WTC11 (cell line): ENCODE measurements around the gene SLC38A3. TPM values are rescaled to one million over a fixed set of nuclear protein-coding genes. Genes with fewer than 3 reads are reported as not detected.

Experiments used
- ATAC-seq: fragments of 200-7000 bp; cut with Tn5 transposase; 2 replicates; pipeline ENCODE4 v1.10.0; 2021; ENCODE audit warnings: mild to moderate bottlenecking, moderate library complexity
- CTCF ChIA-PET: fragments of 300-600 bp; sonication (Branson Sonifier 250); formaldehyde crosslinking; loops from one replicate; lab custom pipeline; 2021; ENCODE audit warnings: antibody characterized with exemption; lab: Charles Lee
- POLR2A ChIA-PET: fragments of 350-600 bp; sonication (Branson Sonifier 250); formaldehyde crosslinking; loops from one replicate; lab custom pipeline; 2021; ENCODE audit warnings: antibody characterized with exemption; lab: Charles Lee
- DNase-seq: peaks from one replicate; pipeline ENCODE4 v3.0.0; 2021; ENCODE audit warnings: low spot score
- H3K27ac Mint-ChIP-seq: 2 replicates; pipeline ENCODE4 v1.8.0; 2021; ENCODE audit warnings: mixed read lengths
- H3K27me3 Mint-ChIP-seq: 2 replicates; pipeline ENCODE4 v1.8.0; 2021; ENCODE audit warnings: low read depth, mild to moderate bottlenecking, moderate library complexity, mixed read lengths
- H3K36me3 Mint-ChIP-seq: 2 replicates; pipeline ENCODE4 v1.8.0; 2021; ENCODE audit warnings: mixed read lengths
- H3K4me1 Mint-ChIP-seq: 2 replicates; pipeline ENCODE4 v1.8.0; 2022; ENCODE audit warnings: mixed read lengths
- H3K4me3 Mint-ChIP-seq: 2 replicates; pipeline ENCODE4 v1.8.0; 2021; ENCODE audit warnings: mild to moderate bottlenecking, moderate library complexity, mixed read lengths
- H3K9me3 Mint-ChIP-seq: 2 replicates; pipeline ENCODE4 v1.8.0; 2021; ENCODE audit warnings: mixed read lengths
- ATF6 ChIP-seq: sonication (generic); formaldehyde crosslinking; IDR thresholded peaks from 2 replicates; pipeline ENCODE4 v1.8.1; 2023; ENCODE audit warnings: mild to moderate bottlenecking, missing genetic modification reagents
- CREB1 ChIP-seq: sonication (generic); formaldehyde crosslinking; IDR thresholded peaks from 2 replicates; pipeline ENCODE4 v1.8.0; 2023; ENCODE audit warnings: mild to moderate bottlenecking, missing genetic modification reagents
- E2F1 ChIP-seq: sonication (generic); formaldehyde crosslinking; IDR thresholded peaks from 2 replicates; pipeline ENCODE4 v1.8.0; 2022; ENCODE audit warnings: mild to moderate bottlenecking, missing genetic modification reagents
- EMX1 ChIP-seq: fragments of 250-450 bp; sonication (Bioruptor Pico); IDR thresholded peaks from 2 replicates; pipeline ENCODE4 v1.8.0; 2021; ENCODE audit warnings: mild to moderate bottlenecking
- GTF2I ChIP-seq: fragments of 250-450 bp; sonication (Bioruptor Pico); conservative IDR thresholded peaks from 2 replicates; pipeline ENCODE4 v1.4.0; 2021; ENCODE audit warnings: mild to moderate bottlenecking
- HMGA2 ChIP-seq: fragments of 250-450 bp; sonication (Bioruptor Pico); IDR thresholded peaks from 2 replicates; pipeline ENCODE4 v1.4.0; 2021; ENCODE audit warnings: mild to moderate bottlenecking, moderate library complexity
- MYBL2 ChIP-seq: sonication (generic); formaldehyde crosslinking; IDR thresholded peaks from 2 replicates; pipeline ENCODE4 v1.8.1; 2023; ENCODE audit warnings: mild to moderate bottlenecking, moderate library complexity, missing genetic modification reagents
- SMAD3 ChIP-seq: sonication (generic); formaldehyde crosslinking; IDR thresholded peaks from 2 replicates; pipeline ENCODE4 v1.8.0; 2022; ENCODE audit warnings: missing genetic modification reagents, mild to moderate bottlenecking, borderline replicate concordance
- SOX15 ChIP-seq: fragments of 250-450 bp; sonication (Bioruptor Pico); IDR thresholded peaks from 2 replicates; pipeline ENCODE4 v1.9.0; 2021; ENCODE audit warnings: mild to moderate bottlenecking
- SP1 ChIP-seq: sonication (generic); formaldehyde crosslinking; conservative IDR thresholded peaks from 2 replicates; pipeline ENCODE4 v1.8.1; 2022; ENCODE audit warnings: missing genetic modification reagents
- TCF7 ChIP-seq: sonication (generic); formaldehyde crosslinking; IDR thresholded peaks from 2 replicates; pipeline ENCODE4 v1.8.0; 2022; ENCODE audit warnings: mild to moderate bottlenecking, low read depth, missing genetic modification reagents, moderate library complexity
- TEAD1 ChIP-seq: sonication (generic); formaldehyde crosslinking; IDR thresholded peaks from 2 replicates; pipeline ENCODE4 v1.8.0; 2022; ENCODE audit warnings: mild to moderate bottlenecking, missing genetic modification reagents
- TEAD4 ChIP-seq: sonication (generic); formaldehyde crosslinking; IDR thresholded peaks from 2 replicates; pipeline ENCODE4 v1.8.0; 2022; ENCODE audit warnings: mild to moderate bottlenecking, missing genetic modification reagents
- ZNF416 ChIP-seq: fragments of 250-450 bp; sonication (Bioruptor Pico); IDR thresholded peaks from 2 replicates; pipeline ENCODE4 v1.9.0; 2021; ENCODE audit warnings: mild to moderate bottlenecking, inconsistent platforms
- ZNF532 ChIP-seq: fragments of 250-450 bp; sonication (Bioruptor Pico); IDR thresholded peaks from 2 replicates; pipeline ENCODE4 v1.9.0; 2021; ENCODE audit warnings: mild to moderate bottlenecking, borderline replicate concordance
- total RNA-seq: library from RNA; stranded (reverse); gene quantifications from 3 replicates; pipeline ENCODE4 v1.2.3, GENCODE V29; 2021
- TF ChIP-seq, protein P1 (sequence below): sonication (generic); formaldehyde crosslinking; IDR thresholded peaks from 2 replicates; pipeline ENCODE4 v1.8.1; 2022; ENCODE audit warnings: mild to moderate bottlenecking, moderate library complexity, missing genetic modification reagents
- TF ChIP-seq, protein P2 (sequence below): sonication (generic); formaldehyde crosslinking; IDR thresholded peaks from 2 replicates; pipeline ENCODE4 v1.8.0; 2022; ENCODE audit warnings: missing genetic modification reagents
- TF ChIP-seq, protein P3 (sequence below): fragments of 250-450 bp; sonication (Bioruptor Pico); conservative IDR thresholded peaks from 2 replicates; pipeline ENCODE4 v1.9.0; 2021; ENCODE audit warnings: mild to moderate bottlenecking

SLC38A3 gene
- total RNA-seq, 1 experiment from 2014 or later, result 0.90 TPM

DNA sequence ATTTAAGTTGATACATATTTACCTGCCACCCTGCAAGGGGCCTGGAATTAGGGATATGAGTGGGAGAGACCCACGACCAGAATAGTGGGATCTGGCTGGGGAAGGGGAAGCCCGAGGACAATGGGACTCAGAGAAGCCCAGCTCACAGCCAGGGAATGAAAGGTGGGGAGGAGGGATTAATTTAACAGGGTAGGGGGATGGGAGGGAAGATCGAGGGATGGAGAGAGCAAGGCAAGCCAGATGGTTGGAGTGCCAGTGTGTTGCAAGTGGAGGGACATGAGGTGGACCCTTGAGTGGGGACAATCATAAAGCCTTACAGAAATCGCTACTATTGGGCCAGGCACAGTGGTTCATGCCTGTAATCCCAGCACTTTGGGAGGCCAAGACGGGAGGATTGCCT, 26.5 kb downstream of the SLC38A3 start (continued):
- TF ChIP-seq, protein P1, sequence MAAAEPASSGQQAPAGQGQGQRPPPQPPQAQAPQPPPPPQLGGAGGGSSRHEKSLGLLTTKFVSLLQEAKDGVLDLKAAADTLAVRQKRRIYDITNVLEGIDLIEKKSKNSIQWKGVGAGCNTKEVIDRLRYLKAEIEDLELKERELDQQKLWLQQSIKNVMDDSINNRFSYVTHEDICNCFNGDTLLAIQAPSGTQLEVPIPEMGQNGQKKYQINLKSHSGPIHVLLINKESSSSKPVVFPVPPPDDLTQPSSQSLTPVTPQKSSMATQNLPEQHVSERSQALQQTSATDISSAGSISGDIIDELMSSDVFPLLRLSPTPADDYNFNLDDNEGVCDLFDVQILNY (CRISPR knock-in tag), result no peak
- TF ChIP-seq GTF2I, result no peak
- TF ChIP-seq SMAD3, result no peak
- no peak for TF ChIP-seq TCF7 (CRISPR knock-in tag)

GRCh38 chr3:50232303-50232702, 27.2 kb downstream of the SLC38A3 start:
- Mint-ChIP-seq H3K9me3 (no peaks in the 10 kb centered on the region), H3K4me3 (no peak overlapping the region), H3K27me3 (no peaks in the 10 kb centered on the region), H3K4me1 (peaks cover 24% of the 10 kb centered on the region), H3K36me3 (no peaks in the 10 kb centered on the region), H3K27ac (no peak overlapping the region)
- ChIA-PET CTCF (interaction anchor here (2.5 kb wide), 1 partner anchor 15 kb away, joined by 13 read pairs; no protein-coding TSS in a partner anchor), POLR2A (no interaction called here)
- ATAC-seq (no peak), DNase-seq (no peak)
- TF ChIP-seq SOX15 (no peak), HMGA2 (no peak), TEAD4 (CRISPR knock-in tag) (no peak), E2F1 (CRISPR knock-in tag) (no peak), MYBL2 (CRISPR knock-in tag) (no peak), TEAD1 (CRISPR knock-in tag) (no peak), EMX1 (CRISPR knock-in tag) (no peak), ZNF416 (no peak), CREB1 (CRISPR knock-in tag) (no peak), SP1 (CRISPR knock-in tag) (no peak), ZNF532 (CRISPR knock-in tag) (no peak), ATF6 (CRISPR knock-in tag) (no peak)
- TF ChIP-seq, protein P2, sequence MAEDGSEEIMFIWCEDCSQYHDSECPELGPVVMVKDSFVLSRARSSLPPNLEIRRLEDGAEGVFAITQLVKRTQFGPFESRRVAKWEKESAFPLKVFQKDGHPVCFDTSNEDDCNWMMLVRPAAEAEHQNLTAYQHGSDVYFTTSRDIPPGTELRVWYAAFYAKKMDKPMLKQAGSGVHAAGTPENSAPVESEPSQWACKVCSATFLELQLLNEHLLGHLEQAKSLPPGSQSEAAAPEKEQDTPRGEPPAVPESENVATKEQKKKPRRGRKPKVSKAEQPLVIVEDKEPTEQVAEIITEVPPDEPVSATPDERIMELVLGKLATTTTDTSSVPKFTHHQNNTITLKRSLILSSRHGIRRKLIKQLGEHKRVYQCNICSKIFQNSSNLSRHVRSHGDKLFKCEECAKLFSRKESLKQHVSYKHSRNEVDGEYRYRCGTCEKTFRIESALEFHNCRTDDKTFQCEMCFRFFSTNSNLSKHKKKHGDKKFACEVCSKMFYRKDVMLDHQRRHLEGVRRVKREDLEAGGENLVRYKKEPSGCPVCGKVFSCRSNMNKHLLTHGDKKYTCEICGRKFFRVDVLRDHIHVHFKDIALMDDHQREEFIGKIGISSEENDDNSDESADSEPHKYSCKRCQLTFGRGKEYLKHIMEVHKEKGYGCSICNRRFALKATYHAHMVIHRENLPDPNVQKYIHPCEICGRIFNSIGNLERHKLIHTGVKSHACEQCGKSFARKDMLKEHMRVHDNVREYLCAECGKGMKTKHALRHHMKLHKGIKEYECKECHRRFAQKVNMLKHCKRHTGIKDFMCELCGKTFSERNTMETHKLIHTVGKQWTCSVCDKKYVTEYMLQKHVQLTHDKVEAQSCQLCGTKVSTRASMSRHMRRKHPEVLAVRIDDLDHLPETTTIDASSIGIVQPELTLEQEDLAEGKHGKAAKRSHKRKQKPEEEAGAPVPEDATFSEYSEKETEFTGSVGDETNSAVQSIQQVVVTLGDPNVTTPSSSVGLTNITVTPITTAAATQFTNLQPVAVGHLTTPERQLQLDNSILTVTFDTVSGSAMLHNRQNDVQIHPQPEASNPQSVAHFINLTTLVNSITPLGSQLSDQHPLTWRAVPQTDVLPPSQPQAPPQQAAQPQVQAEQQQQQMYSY, result no peak
- TF ChIP-seq, protein P3, sequence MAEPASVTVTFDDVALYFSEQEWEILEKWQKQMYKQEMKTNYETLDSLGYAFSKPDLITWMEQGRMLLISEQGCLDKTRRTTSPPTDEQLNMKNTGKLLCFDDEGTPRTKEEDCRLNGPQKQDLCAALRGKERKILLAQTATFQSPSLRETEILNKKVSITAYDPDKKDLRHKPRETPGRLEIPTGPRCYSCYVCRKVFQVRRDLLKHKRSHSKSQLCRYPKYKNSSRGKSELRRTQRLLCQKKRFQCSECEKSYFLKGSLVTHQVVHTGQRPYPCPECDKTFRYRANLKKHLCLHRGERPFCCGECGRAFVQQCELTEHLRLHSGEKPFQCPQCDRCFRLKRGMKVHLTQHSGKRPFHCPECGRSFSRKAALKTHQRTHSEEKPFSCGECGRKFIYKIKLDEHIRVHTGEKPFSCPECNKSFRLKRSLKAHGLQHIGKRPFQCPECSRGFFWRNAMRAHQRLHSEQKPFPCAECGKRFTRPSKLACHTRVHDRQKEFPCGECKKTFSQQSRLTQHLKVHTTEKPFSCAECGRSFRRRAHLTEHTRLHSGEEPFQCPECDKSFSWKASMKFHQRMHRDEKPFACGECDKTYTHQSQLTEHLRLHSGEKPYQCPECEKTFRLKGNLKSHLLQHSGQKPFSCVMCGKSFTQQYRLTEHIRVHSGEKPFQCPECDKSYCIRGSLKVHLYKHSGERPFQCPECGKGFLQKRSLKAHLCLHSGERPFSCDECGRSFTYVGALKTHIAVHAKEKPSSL, result no peak
